Measurements from ENCODE around the gene CRYBG1. TPM values are rescaled to one million over a fixed set of nuclear protein-coding genes. Genes with fewer than 3 reads are reported as not detected.

The CRYBG1 gene
- total RNA-seq, 1 experiment from 2014 or later = 5.7 TPM

- Histone ChIP-seq H2AFZ (ENCODE audit: low read length) (no peak overlapping the region), H2BK15ac (ENCODE audit: low read depth, low read length) (no peak overlapping the region), H3K14ac (ENCODE audit: insufficient read depth, low read length) (no peak overlapping the region), H3K79me1 (ENCODE audit: insufficient read depth, low read depth, low read length, poor library complexity, severe bottlenecking) (no peaks in the 10 kb centered on the region), H3K79me2 (ENCODE audit: insufficient read depth, low read length) (no peaks in the 10 kb centered on the region), H3K56ac (ENCODE audit: insufficient read length, low read depth, low read length) (no peak overlapping the region), H2BK120ac (ENCODE audit: low read depth, low read length, poor library complexity, severe bottlenecking) (no peak overlapping the region), H4K91ac (ENCODE audit: insufficient read length, low read depth, low read length) (no peak overlapping the region), H2BK5ac (ENCODE audit: insufficient read length, low read length) (no peak overlapping the region), H2BK12ac (ENCODE audit: insufficient read length, low read depth, low read length) (no peak overlapping the region), H3K27ac (ENCODE audit: insufficient read length, low read depth, low read length) (no peak overlapping the region), H3K4me1 (ENCODE audit: insufficient read depth, low read length) (no peaks in the 10 kb centered on the region), H3K23ac (ENCODE audit: insufficient read length, low read depth, low read length) (no peak overlapping the region), H4K8ac (replicated peaks; ENCODE audit: insufficient read length, low read depth, low read length) (no peak overlapping the region), H3K18ac (ENCODE audit: insufficient read length, low read depth, low read length) (no peak overlapping the region), H3T11ph (ENCODE audit: low read length) (no peak overlapping the region), H3K4me2 (ENCODE audit: insufficient read depth, insufficient read length, low read length) (no peak overlapping the region), H4K5ac (ENCODE audit: insufficient read length, low read depth, low read length) (no peak overlapping the region), H3K9me3 (ENCODE audit: control insufficient read depth, low read depth, low read length) (no peaks in the 10 kb centered on the region), H3K27me3 (ENCODE audit: insufficient read depth, low read length) (no peaks in the 10 kb centered on the region), H3K23me2 (ENCODE audit: insufficient read length, low read depth, low read length, poor library complexity, severe bottlenecking) (no peaks in the 10 kb centered on the region), H2BK20ac (ENCODE audit: low read depth, low read length, poor library complexity, severe bottlenecking) (no peak overlapping the region), H2AK5ac (ENCODE audit: insufficient read length, low read length) (no peak overlapping the region), H3K9ac (ENCODE audit: extremely low read depth, insufficient read length, low read length) (no peak overlapping the region), H4K20me1 (ENCODE audit: control insufficient read depth, insufficient read depth, insufficient read length) (no peaks in the 10 kb centered on the region), H3K4ac (ENCODE audit: low read depth, low read length) (no peak overlapping the region)
- WGBS (ENCODE audit: extremely low coverage, insufficient read length, low lambda C conversion rate) = no CpG with 5 or more reads among the region's 5 CpGs
- no peak for TF ChIP-seq CTCF (conservative IDR thresholded peaks at IDR 0.05)
- Mint-ChIP-seq H3K27ac (no peak overlapping the region), H3K27me3 (ENCODE audit: low read depth) (no peaks in the 10 kb centered on the region), H3K4me1 (peaks cover 8 to 12% of the 10 kb centered on the region in 2 experiments), H3K9me3 (no peaks in the 10 kb centered on the region), H3K36me3 (ENCODE audit: insufficient read depth in 1 of 3, low read depth in 3 of 3) (no peaks in the 10 kb centered on the region), H3K4me3 (no peak overlapping the region)
- no peak for DNase-seq
These were observed 186.3 kb downstream of the CRYBG1 start for GRCh38 chr6:106546691-106547414.
